Measurements from ENCODE around the gene TBXA2R.

Gene TBXA2R

DNA sequence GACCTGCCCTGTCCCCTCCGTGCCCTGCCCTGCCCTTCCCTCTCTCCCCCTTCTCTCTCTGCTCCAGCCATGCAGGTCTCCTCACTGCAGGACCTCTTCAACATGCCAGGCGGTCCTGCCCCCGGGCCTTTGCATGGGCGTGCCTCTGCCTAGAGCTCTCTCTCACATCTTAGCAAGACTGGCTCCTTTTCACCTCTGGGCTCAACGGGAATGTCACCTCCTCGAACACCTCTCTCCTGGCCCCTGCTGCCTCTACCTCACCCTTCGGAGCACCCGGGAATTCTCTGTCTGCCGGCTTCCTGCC, 54.9 kb downstream of the TBXA2R start:
- no peak for DNase-seq (ENCODE audit: low spot score)

GRCh38 chr19:3550947-3551791, 55.5 kb downstream of the TBXA2R start:
- DNase-seq (ENCODE audit: low spot score): no peak

- no peak for DNase-seq (ENCODE audit: low spot score)
Measured at GRCh38 chr19:3549816-3550215, 56.9 kb downstream of the TBXA2R start.

- no peak for DNase-seq (ENCODE audit: low spot score)
Measured at GRCh38 chr19:3548606-3549005, 58.1 kb downstream of the TBXA2R start.

DNA sequence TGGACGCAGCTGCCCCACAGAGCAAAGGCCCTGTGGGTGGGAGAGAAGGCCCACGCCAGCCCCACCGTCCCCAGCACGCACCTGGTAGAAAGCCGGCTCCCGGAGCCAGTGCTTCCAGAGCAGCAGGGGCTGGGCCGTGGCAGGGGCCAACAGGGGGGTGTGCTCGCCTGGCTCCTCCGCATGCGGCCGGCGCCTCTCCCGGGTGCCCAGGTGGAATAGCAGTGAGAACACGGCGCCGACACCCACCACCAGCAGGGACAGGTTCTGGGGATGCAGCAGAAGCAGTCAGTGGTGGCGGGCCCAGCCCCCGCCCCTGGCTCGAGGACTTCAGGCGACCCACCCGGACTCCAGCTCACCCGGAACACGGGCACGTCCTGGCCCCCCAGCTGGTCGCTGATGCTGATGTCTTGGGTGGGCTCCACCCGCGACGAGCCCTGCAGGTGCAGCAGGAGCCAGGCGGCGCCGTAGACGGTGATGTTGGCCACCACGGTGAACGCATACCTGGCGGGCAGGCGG, 58.9 kb downstream of the TBXA2R start:
- no peak for DNase-seq (ENCODE audit: low spot score)

DNA sequence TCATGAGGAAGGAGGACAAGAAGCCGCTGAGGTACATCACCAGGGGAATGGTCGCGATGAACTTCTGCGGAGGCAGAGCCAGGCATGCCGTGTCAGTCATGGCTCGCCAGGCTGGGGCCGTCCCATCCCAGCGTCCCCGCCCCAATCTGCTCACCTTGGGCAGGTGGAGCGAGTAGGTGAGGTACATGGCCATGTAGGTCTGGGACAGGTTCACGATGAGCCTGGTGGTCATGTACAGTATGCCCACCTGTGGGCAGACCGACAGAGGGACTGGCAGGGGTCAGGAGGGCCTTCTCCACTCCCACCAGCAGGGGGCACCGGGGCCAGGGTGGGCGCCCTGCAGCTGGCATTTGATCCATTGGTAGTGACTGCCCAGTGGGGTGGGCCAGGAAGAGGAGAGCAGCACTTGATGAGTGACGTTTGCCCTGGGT, 59.4 kb downstream of the TBXA2R start:
- DNase-seq (ENCODE audit: low spot score): peak; percentile 65

DNA sequence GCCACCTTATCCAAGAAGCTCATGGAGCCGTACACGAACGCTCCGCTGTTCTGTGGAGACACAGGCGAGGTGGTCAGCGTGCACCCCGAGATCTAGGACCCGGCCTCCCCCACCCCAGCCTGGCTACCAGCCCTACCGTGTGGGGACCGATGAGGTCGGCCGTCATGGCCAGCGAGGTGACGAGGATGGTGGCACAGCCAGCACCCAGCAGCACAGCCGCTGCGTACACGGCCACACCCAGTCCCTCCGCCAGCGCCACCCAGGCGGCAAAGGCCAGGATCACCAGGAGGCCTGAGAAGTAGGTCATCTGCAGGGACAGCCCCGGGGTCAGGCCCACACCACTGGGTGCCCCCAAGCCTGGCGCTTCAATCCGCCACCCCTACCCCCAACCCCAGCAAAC, 60.6 kb downstream of the TBXA2R start:
- no peak for DNase-seq (ENCODE audit: low spot score)

DNA sequence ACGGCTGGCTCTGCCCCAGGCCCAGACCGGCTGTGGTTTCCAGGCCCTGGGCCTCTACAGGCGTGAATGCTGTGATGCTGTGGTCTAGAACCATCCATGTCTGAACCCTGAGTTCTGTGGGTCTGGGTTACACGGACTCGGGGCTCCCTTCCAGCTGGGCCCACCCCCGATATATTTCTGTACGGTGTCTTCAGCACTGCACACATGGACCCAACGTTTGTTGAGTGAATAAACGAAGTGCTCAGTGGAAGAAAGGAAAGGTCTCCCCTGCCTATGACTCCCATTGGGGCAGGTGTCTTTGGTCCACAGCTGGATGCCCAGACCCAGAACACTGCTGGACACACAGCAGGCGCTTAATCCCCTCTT, 61.0 kb downstream of the TBXA2R start:
- no peak for DNase-seq (ENCODE audit: low spot score)

DNA sequence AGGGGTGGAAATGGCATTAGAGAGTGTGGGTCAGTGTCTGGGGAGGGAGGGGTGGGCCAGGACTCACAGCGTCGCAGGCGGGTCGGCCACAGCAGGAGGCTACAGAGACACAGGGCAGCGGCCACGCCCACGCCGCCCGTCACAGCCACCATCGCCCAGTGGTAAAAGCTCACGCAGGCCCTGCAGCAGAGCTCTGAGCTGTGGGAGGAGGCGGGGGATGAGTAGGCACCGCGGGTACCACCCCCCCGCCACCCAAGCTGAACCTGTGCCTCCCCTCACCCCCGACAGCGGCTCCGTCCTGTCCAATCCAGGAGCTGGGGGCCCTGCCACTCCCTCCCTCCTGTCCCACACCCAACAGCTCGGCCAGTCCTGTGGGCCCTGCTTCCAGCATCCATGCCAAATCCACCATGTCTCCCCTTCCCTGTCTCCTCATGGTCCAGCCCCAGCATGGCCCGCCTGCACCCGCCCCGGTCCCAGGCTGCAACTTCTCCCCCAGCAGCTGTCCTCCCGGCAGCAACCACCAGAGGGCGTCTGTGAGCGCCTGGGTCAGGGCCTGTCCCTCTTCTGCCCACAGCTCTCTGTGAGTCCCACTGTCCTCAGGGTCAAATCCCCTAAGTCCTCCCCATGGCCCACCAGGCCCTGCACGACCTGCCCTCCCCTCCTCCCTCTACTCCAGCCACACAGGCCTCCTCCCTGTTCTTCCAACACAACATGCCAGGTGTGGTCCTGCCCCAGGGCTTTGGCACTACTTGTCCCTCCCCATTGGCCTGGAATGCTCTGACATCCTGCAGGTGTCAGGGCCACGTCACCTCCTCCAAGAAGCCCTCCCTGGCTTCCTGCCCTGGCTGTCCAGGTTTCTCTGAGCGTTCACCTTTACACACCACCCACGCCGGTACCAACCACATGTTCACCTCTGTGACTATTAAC, 61.7 kb downstream of the TBXA2R start:
- peak; percentile 89 for DNase-seq (ENCODE audit: low spot score)
